Measurements from ENCODE around the gene ELAPOR2. TPM values are rescaled to one million over a fixed set of nuclear protein-coding genes. Genes with fewer than 3 reads are reported as not detected.
"Not testable (repeated sequence)": the region's sequence is repeated elsewhere in the genome, so short reads cannot be mapped to it uniquely, and the experiment has no call there.

ELAPOR2 gene
- total RNA-seq, 1 experiment from 2014 or later: 0.68 TPM

DNA sequence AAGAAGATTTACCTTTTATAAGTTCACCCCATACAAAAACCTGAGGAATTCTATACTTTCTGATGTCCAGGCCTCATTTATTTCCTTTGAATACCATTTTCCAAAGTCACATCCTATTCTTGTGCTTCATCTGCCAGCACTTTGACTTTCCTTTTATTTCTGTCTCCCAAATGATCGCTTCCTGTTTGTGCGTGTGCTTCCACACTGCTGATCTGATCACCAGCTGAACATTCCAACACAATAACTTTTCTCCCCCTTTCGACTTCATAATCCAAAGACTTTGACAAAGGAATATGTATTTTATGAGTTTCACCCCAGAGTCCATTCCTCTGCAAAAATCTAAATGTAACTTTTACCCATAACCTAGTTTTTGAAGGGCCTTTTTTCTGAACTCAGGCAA is 3.1 kb downstream of the ELAPOR2 start:
- H3K9me3 Mint-ChIP-seq (ENCODE audit: low read depth, unreplicated experiment): no peaks in the 10 kb centered on the region
- H3K27me3 Mint-ChIP-seq (ENCODE audit: unreplicated experiment): peaks cover 13% of the 10 kb centered on the region
- CTCF ChIA-PET: no interaction called here
- no peaks in the 10 kb centered on the region for H3K4me1 Mint-ChIP-seq (ENCODE audit: low read depth, unreplicated experiment)
- intact Hi-C loops (cut with micrococcal nuclease; ENCODE audit: unreplicated experiment): no loop called here
- no peak overlapping the region for H3K27ac Mint-ChIP-seq (ENCODE audit: unreplicated experiment)
- no peaks in the 10 kb centered on the region for H3K36me3 Mint-ChIP-seq (ENCODE audit: insufficient read depth, unreplicated experiment)
- TF ChIP-seq, protein P1, sequence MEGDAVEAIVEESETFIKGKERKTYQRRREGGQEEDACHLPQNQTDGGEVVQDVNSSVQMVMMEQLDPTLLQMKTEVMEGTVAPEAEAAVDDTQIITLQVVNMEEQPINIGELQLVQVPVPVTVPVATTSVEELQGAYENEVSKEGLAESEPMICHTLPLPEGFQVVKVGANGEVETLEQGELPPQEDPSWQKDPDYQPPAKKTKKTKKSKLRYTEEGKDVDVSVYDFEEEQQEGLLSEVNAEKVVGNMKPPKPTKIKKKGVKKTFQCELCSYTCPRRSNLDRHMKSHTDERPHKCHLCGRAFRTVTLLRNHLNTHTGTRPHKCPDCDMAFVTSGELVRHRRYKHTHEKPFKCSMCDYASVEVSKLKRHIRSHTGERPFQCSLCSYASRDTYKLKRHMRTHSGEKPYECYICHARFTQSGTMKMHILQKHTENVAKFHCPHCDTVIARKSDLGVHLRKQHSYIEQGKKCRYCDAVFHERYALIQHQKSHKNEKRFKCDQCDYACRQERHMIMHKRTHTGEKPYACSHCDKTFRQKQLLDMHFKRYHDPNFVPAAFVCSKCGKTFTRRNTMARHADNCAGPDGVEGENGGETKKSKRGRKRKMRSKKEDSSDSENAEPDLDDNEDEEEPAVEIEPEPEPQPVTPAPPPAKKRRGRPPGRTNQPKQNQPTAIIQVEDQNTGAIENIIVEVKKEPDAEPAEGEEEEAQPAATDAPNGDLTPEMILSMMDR (IDR thresholded peaks at IDR 0.05; ENCODE audit: unreplicated experiment): no peak
- no peak for DNase-seq
- BruUV-seq (replicated peaks): no TSS peak
- H3K4me3 Mint-ChIP-seq (ENCODE audit: low read depth, unreplicated experiment): no peak overlapping the region

DNA sequence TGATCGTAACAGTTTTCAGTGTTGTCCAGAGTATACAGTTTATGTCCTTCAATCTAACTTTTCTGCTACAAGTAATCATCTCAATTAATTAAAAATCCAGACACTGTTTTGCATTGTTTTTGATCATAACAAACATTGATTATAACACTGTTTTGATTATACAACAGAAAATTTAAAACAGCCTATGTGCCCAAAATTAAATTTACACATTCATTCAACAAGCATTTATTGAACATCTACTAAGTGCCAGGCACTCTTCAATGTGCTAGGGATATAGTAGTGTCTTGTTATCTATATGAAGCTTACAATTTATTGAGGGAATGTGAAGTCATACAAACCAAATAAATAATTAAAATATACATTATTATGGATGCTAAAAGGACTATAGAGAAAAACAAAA is 10.6 kb downstream of the ELAPOR2 start:
- no peaks in the 10 kb centered on the region for H3K36me3 Mint-ChIP-seq (ENCODE audit: insufficient read depth, unreplicated experiment)
- TF ChIP-seq, protein P1 (IDR thresholded peaks at IDR 0.05; ENCODE audit: unreplicated experiment): no peak
- no peak overlapping the region for H3K27ac Mint-ChIP-seq (ENCODE audit: unreplicated experiment)
- peaks cover 3% of the 10 kb centered on the region for H3K9me3 Mint-ChIP-seq (ENCODE audit: low read depth, unreplicated experiment)
- CTCF ChIA-PET: no interaction called here
- no TSS peak for BruUV-seq (replicated peaks)
- intact Hi-C loops (cut with micrococcal nuclease; ENCODE audit: unreplicated experiment): no loop called here
- H3K27me3 Mint-ChIP-seq (ENCODE audit: unreplicated experiment): peaks cover 12% of the 10 kb centered on the region
- DNase-seq: no peak
- no peak overlapping the region for H3K4me3 Mint-ChIP-seq (ENCODE audit: low read depth, unreplicated experiment)
- no peaks in the 10 kb centered on the region for H3K4me1 Mint-ChIP-seq (ENCODE audit: low read depth, unreplicated experiment)

DNA sequence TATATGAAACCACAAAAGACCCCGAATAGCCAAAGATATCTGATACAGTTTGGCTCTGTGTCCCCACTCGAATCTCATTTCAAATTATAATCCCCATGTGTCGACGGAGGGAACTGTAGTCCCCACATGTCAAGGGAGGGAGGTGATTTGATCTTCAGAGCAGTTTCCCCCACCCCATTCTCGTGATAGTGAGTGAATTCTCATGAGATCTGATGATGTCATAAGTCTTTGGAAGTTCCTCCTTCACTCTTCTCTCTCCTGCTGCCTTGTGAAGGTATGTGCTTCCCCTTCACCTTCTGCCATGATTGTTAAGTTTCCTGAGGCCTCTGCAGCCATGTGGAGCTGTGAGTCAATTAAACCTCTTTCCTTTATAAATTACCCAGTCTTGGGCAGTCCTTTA is 13.0 kb downstream of the ELAPOR2 start:
- TF ChIP-seq, protein P1 (IDR thresholded peaks at IDR 0.05; ENCODE audit: unreplicated experiment): no peak
- no TSS peak for BruUV-seq (replicated peaks)
- peaks cover 3% of the 10 kb centered on the region for H3K9me3 Mint-ChIP-seq (ENCODE audit: low read depth, unreplicated experiment)
- peaks cover 12% of the 10 kb centered on the region for H3K27me3 Mint-ChIP-seq (ENCODE audit: unreplicated experiment)
- intact Hi-C loops (cut with micrococcal nuclease; ENCODE audit: unreplicated experiment): no loop called here
- H3K27ac Mint-ChIP-seq (ENCODE audit: unreplicated experiment): no peak overlapping the region
- H3K4me3 Mint-ChIP-seq (ENCODE audit: low read depth, unreplicated experiment): no peak overlapping the region
- CTCF ChIA-PET: no interaction called here
- no peaks in the 10 kb centered on the region for H3K4me1 Mint-ChIP-seq (ENCODE audit: low read depth, unreplicated experiment)
- DNase-seq: no peak
- no peaks in the 10 kb centered on the region for H3K36me3 Mint-ChIP-seq (ENCODE audit: insufficient read depth, unreplicated experiment)

DNA sequence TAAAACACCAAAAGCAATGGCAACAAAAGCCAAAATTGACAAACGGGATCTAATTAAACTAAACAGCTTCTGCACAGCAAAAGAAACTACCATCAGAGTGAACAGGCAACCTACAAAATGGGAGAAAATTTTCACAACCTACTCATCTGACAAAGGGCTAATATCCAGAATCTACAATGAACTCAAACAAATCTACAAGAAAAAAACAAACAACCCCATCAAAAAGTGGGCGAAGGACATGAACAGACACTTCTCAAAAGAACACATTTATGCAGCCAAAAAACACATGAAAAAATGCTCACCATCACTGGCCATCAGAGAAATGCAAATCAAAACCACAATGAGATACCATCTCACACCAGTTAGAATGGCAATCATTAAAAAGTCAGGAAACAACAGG is 14.7 kb downstream of the ELAPOR2 start:
- H3K4me3 Mint-ChIP-seq (ENCODE audit: low read depth, unreplicated experiment); H3K9me3 Mint-ChIP-seq (ENCODE audit: low read depth, unreplicated experiment); CTCF ChIA-PET; intact Hi-C loops (cut with micrococcal nuclease; ENCODE audit: unreplicated experiment); DNase-seq; H3K27ac Mint-ChIP-seq (ENCODE audit: unreplicated experiment); H3K4me1 Mint-ChIP-seq (ENCODE audit: low read depth, unreplicated experiment); BruUV-seq (replicated peaks); H3K36me3 Mint-ChIP-seq (ENCODE audit: insufficient read depth, unreplicated experiment); H3K27me3 Mint-ChIP-seq (ENCODE audit: unreplicated experiment): not testable (repeated sequence)

DNA sequence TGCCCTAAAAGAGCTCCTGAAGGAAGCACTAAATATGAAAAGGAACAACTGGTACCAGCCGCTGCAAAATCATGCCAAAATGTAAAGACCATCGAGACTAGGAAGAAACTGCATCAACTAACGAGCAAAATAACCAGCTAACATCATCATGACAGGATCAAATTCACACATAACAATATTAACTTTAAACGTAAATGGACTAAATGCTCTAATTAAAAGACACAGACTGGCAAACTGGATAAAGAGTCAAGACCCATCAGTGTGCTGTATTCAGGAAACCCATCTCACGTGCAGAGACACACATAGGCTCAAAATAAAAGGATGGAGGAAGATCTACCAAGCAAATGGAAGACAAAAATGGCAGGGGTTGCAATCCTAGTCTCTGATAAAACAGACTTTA is 17.9 kb downstream of the ELAPOR2 start:
- intact Hi-C loops (cut with micrococcal nuclease; ENCODE audit: unreplicated experiment); DNase-seq; H3K9me3 Mint-ChIP-seq (ENCODE audit: low read depth, unreplicated experiment); BruUV-seq (replicated peaks); H3K4me3 Mint-ChIP-seq (ENCODE audit: low read depth, unreplicated experiment); H3K27ac Mint-ChIP-seq (ENCODE audit: unreplicated experiment); H3K4me1 Mint-ChIP-seq (ENCODE audit: low read depth, unreplicated experiment); H3K36me3 Mint-ChIP-seq (ENCODE audit: insufficient read depth, unreplicated experiment); CTCF ChIA-PET; H3K27me3 Mint-ChIP-seq (ENCODE audit: unreplicated experiment): not testable (repeated sequence)

DNA sequence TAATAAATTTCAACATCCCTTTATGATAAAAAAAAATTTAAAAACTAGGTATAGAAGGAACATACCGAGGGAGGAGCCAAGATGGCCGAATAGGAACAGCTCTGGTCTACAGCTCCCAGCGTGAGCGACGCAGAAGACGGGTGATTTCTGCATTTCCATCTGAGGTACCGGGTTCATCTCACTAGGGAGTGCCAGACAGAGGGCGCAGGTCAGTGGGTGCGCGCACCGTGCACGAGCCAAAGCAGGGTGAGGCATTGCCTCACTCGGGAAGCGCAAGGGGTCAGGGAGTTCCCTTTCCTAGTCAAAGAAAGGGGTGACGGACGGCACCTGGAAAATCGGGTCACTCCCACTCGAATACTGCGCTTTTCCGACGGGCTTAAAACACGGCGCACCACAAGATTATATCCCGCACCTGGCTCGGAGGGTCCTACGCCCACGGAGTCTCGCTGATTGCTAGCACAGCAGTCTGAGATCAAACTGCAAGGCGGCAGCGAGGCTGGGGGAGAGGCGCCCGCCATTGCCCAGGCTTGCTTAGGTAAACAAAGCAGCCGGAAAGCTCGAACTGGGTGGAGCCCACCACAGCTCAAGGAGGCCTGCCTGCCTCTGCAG is 19.7 kb downstream of the ELAPOR2 start:
- CTCF ChIA-PET; H3K4me3 Mint-ChIP-seq (ENCODE audit: low read depth, unreplicated experiment); H3K9me3 Mint-ChIP-seq (ENCODE audit: low read depth, unreplicated experiment); BruUV-seq (replicated peaks); H3K27me3 Mint-ChIP-seq (ENCODE audit: unreplicated experiment); H3K36me3 Mint-ChIP-seq (ENCODE audit: insufficient read depth, unreplicated experiment); intact Hi-C loops (cut with micrococcal nuclease; ENCODE audit: unreplicated experiment); H3K4me1 Mint-ChIP-seq (ENCODE audit: low read depth, unreplicated experiment); DNase-seq; H3K27ac Mint-ChIP-seq (ENCODE audit: unreplicated experiment): not testable (repeated sequence)
